ENCODE results near the gene KIF19.
A peak's percentile ranks its signal among the peaks of the same experiment; 100 is the strongest.
"Not testable (repeated sequence)": the region's sequence is repeated elsewhere in the genome, so short reads cannot be mapped to it uniquely, and the experiment has no call there.

KIF19 gene, protein sequence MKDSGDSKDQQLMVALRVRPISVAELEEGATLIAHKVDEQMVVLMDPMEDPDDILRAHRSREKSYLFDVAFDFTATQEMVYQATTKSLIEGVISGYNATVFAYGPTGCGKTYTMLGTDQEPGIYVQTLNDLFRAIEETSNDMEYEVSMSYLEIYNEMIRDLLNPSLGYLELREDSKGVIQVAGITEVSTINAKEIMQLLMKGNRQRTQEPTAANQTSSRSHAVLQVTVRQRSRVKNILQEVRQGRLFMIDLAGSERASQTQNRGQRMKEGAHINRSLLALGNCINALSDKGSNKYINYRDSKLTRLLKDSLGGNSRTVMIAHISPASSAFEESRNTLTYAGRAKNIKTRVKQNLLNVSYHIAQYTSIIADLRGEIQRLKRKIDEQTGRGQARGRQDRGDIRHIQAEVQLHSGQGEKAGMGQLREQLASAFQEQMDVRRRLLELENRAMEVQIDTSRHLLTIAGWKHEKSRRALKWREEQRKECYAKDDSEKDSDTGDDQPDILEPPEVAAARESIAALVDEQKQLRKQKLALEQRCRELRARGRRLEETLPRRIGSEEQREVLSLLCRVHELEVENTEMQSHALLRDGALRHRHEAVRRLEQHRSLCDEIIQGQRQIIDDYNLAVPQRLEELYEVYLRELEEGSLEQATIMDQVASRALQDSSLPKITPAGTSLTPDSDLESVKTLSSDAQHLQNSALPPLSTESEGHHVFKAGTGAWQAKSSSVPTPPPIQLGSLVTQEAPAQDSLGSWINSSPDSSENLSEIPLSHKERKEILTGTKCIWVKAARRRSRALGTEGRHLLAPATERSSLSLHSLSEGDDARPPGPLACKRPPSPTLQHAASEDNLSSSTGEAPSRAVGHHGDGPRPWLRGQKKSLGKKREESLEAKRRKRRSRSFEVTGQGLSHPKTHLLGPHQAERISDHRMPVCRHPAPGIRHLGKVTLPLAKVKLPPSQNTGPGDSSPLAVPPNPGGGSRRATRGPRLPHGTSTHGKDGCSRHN

DNA sequence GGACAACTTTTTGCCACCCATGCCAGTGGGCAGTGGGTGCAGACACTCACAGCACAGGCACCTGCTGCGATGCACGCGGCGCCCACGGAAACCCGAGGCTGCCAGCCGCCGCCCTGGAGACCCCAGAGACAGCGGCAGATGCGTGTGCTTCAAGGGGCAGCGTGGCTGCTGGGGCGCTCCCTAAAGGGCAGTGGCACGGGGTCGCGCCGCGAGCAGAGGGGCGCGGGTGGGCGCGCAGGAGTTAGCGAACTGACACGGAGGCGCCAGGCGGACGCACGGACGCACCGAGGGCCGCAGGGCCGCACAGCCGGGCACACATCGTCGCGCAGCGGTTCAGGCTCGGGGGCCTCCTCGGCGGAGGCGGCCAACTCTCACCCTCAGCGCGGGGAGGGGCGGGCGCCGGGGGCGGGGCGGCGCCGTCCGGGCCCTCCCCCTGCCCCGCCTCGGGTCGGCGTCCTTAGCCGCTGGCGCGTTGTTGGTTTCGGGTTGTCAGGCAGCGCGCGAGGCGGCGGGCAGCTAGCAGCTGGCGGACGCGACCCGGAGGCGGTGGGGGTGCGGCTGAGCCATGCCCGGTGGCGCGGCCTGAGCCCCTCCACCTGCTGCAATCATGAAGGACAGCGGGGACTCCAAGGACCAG lies at the start of gene KIF19:
Gene KIF19, plus strand, starts transcription at position 484 of the 637 bp plus-strand sequence. Its CDS starts 124 bp downstream, at position 608.
- peak; percentile 86 for DNase-seq

DNA sequence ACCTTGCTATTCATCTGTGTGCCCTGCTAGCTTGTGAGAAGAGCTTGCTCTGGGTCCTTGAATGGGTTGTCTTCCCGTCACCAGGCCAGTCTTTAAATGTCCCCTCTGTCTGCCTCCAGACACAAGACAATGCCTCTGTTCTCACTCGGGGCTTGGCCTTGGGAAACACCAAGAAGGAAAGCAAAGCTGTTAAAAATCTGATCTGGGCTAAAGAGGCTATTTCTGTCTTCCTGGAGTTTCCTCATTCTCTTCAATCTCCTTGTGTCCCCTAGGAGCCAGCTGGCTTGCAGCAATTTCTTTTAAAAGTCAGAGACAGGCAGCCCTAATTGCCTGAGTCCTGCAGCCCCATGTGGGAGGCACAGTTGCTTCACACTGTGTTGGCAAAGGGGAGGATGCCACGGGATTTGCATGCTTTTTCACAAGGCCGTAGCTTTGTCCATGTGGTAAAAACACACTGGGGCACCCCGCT lies 49.5 kb upstream of the KIF19 start:
- no peak for DNase-seq

GRCh38 chr17:74277935-74278334 lies 48.1 kb upstream of the KIF19 start:
- no peak for DNase-seq

GRCh38 chr17:74279617-74280016 lies 46.4 kb upstream of the KIF19 start:
- not testable (repeated sequence) for DNase-seq

DNA sequence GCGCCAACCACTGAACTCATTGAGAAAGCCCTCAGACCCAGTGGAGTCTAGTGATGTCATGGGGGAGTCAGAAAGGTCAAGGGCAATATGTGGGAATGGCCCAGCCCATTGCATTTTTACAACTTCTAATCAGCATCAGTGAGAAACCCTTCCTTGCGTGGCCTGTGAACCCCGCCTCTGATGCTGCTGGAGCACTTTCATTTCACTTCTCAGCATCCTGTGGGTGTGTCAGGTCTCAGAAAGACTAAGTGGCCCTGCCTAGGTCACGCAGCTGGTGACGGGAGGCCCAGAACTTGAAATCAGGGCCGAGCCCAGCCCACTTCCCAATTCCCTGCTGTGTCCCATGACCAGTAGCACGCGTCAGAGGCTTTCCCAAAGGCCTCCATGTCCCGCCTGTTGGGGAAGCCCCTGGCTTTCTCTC lies 45.9 kb upstream of the KIF19 start:
- peak; percentile 86 for DNase-seq

DNA sequence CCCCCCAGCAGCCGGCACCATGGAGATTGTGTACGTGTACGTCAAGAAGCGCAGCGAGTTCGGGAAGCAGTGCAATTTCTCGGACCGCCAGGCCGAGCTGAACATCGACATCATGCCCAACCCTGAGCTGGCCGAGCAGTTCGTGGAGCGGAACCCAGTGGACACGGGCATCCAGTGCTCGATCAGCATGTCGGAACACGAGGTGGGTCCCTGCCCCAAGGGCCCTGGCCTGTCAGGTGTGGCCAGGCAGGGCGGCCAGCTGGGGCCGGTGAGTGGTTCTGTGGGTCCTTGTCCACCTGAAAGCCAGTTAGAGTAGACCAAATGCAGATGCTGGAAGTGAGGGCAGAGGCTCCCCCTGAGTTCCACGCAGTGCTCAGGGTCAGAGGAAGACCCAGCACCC lies 44.2 kb upstream of the KIF19 start:
- DNase-seq: no peak

DNA sequence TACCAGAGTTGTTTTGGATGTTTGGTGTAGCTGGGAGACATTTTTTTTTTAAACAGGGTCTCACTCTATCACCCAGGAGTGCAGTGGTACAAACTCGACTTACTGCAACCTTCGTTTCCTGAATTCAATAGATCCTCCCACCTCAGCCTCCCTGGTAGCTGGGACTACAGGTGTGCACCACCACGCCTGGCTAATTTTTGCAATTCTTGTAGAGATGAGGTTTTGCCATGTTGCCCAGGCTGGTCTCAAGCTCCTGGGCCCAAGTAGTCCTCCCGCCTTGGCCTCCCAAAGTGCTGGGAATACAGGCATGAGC lies 43.8 kb upstream of the KIF19 start:
- DNase-seq: not testable (repeated sequence)

DNA sequence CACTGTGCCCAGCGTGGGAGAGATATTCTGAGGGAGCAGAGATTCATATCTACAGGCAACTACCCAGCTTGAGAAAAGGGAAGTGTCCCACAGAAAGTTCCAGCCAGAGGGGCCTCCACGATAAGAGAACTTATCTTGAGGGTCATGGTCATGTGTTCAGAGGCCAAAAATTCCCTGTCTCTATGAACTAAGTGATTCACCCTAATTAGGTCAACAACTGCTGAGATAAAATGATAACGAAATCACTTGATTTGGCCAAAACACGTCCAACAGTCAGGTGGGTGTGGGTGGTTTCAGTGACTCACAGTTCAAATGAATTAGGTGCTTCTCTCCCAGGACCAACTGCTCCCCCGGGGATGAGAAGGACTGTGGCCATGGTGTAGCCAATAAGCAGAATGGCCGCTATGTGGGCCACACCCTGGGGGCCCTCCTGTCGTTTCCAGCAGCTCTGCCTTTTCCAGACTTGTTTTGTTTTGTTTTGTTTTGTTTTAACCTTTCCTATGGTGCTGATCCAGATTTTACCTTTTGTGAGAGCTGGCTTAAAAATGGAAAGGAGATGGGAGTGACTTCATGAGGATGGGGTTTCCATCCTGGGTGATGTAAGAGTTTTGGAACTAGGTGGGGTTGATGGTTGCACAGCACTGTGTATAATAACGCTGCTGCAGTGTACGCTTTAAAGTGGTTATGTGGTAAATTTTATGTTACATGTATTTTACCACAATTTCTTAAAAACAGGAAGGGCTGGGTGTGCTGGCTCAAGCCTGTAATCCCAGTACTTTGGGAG lies 43.2 kb upstream of the KIF19 start:
- DNase-seq: peak; percentile 85

DNA sequence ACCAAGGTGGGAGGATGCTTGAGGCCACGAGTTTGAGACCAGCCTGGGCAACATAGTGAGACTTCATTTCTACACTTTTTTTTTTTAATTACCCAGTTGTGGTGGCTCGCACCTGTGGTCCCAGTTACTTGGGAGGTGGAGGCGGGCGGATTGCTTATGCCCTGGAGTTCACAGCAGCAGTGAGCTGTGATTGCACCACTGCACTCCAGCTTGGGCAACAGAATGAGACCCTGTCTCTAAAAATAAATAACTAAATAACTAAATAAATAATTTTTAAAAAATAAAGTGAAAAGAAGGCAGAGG lies 42.7 kb upstream of the KIF19 start:
- no peak for DNase-seq

GRCh38 chr17:74287031-74287602 lies 38.9 kb upstream of the KIF19 start:
- no peak for DNase-seq

- DNase-seq: no peak
Observed at GRCh38 chr17:74288785-74289184, 37.2 kb upstream of the KIF19 start.

DNA sequence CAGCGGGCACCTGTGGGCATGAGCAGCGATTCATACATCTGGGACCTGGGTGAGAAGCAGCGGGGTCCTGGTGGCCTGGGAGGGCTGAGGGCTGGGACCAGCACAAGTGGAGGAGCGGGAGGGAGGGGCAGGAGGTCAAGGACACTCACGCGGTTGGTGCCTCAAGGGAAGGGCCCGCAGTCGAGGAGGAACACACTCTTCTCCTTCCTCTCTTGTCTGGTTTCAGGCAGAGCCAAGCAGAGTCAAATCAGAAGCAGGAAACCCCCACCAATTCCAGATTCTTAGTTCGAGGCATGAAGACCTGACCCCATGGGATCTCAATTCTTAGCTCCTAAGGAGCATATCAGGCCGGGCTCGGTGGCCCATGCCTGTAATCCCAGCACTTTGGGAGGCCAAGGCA lies 36.3 kb upstream of the KIF19 start:
- no peak for DNase-seq

DNA sequence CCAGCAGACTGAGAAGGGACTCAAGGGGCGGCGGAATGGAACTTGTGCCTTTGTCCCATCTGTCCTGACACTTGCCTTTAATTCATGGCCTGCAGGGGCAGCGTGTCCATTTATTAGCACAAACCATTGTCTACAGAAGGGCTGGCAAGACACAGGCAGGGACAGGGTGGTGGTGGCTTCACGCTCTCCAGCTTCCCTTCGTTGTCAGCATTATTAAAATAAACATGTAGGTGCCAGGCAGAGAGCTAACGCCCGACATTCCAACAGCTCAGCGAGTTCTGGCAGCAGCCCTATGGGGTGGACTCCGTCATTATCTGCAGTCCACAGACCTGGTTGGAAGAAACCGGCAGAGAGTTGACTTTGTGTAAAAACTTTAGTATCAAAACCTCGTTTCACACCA lies 35.7 kb upstream of the KIF19 start:
- no peak for DNase-seq

DNA sequence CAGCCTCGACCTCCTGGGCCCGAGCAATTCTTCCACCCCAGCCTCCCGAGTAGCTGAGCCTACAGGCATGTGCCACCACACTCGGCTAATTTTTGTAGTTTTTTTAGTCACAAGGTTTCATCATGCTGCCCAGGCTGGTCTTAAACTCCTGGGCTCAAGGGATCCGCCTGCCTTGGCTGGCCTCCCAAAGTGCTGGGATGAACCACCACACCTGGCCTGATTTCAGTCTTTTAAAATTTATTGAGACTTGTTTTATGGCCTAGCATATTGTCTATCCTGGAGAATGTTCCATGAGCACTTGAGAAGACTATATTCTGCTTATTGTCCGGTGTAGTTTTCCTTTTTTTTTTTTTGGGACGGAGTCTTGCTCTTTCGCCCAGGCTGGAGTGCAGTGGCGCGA lies 33.5 kb upstream of the KIF19 start:
- DNase-seq: no peak

DNA sequence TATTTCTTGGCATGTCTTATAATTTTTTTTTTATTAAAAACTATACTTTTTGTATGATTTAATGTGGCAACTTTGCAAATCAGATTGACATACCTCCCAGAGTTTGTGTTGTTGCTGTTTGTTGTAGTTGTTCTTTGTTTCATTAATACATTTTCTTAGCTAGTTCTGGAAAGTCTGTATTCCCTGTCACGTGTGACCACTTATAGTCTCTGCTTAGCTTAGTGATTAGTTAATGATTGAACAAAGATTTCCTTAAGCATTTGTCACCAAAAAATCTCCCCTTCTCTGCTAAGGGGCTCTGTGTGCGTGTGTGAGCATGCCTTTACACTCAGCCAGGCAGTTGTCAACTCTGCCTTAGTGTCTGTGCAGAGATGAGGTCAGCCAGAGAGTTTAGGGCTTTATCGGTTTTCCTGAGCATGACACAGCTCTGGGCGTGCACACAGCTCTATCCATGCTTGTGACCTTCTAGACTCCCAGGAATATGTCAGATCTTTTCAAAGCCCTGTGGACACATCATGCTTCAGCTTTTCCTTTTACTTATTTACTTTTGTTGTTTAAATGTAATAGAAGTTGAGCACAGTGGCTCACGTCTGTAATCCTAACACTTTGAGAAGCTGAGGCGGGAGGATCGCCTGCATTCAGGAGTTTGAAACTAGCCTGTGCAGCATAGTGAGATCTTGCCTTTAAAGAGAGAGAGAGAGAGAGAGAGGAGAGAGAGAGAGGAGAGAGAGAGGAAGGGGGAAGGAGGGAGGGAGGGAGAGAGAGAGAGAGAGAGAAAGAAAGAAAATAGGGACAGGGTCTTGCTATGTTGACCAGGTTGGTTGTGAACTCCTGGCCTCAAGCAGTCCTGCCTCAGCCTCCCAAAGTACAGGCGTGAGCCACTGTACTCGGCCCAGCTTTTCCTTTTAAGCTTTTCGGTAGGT lies 30.1 kb upstream of the KIF19 start:
- DNase-seq: no peak

GRCh38 chr17:74296548-74296936 lies 29.5 kb upstream of the KIF19 start:
- DNase-seq: peak; percentile 74

DNA sequence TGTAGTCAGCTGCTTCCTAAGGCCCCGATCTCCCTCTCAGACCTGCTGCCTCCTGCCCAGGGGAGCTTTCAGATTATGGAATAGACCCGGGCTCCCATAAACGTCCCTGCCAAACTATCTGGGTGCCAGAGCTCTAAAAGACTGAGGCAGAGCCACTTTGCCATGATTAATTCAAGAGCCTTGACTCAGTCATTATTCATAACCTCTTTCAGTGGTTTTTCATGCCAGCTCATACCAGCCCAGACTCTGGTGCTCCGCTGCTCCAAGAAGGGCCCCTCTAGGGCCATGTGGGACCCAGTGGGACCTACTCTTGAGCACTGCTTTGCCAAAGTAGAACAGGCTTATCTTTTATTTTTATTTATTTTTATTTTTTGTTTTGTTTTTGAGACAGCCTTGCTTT lies 28.1 kb upstream of the KIF19 start:
- peak; percentile 68 for DNase-seq

- no peak for DNase-seq
Observed at GRCh38 chr17:74298778-74299177, 27.2 kb upstream of the KIF19 start.

DNA sequence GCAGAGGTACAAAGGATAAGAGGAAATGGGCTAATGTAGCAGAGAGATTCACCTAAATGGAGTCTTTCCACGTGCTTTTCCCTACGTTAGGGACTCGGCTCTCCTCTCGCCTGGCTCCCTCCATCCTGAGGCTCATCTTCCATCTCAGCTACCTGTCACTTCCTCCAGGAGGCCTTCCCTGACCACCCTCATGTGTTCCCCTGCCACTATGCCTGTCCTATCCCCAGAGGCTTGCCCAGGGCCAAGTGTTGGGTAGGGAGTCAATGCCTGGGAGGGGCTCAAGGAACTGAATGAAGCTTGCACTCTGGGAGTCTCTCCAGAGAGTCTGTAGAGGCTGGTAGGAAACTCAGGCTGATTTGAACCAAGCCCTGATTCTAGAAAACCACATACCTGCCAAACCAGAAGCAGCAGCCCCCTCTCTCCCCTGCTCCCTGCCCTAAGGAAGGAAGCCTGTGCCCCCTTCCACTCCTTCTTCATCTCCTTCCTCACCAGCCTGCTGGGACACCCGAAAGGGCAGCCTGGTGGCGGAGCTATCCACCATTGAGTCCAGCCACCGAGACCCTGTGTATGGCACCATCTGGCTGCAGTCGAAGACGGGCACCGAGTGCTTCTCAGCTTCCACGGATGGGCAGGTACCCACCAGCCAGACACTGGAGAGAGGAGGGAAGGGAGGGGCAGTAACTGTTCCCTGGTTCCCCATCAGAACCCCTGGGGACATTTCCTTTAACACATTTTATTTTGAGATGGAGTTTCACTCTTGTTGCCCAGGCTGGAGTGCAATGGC lies 26.6 kb upstream of the KIF19 start:
- DNase-seq: no peak

DNA sequence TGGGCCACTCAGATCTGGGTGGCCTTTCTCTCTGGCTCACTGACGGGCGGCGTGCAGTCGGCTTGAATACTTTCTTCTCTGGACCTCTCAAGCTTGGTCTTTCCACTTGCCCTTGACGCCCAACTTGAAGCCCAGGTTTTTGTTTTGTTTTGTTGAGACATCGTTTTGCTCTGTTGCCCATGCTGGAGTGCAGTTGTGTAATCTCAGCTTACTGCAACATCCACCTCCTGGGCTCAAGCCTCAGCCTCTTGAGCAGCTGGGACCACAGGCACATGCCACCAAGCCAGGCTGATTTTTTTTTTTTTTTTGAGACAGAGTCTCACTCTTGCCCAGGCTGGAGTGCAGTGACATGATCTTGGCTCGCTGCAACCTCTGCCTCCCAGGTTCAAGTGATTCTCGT lies 22.7 kb upstream of the KIF19 start:
- DNase-seq: no peak

Data from activated effector memory CD4-positive, alpha-beta T cell treated with anti-CD3 and anti-CD28 coated beads, Interleukin-2, amount 50 U/mL, for 16 hours (primary cell).